SK-N-SH (cell line): ENCODE results near the gene SCD5. TPM values are rescaled to one million over a fixed set of nuclear protein-coding genes. Genes with fewer than 3 reads are reported as not detected.
A peak's percentile ranks its signal among the peaks of the same experiment; 100 is the strongest.

Source experiments
- CTCF ChIA-PET: fragments of 300-600, 350-600 bp; formaldehyde crosslinking; extraction: SDS; loops from one replicate; lab custom pipeline; 2021; lab: Yijun Ruan, JAX
- POLR2A ChIA-PET: fragments of 350-600 bp; sonication (Branson Sonifier 250); formaldehyde crosslinking; extraction: SDS; loops from one replicate; lab custom pipeline; 2020; ENCODE audit warnings: antibody characterized with exemption, inconsistent platforms; lab: Yijun Ruan, JAX
- DNase-seq: peaks from one replicate; pipeline ENCODE4 v3.0.0; 2012
- H2AFZ ChIP-seq: fragments of 200-600 bp; sonication (generic); 2 replicates; pipeline ENCODE4 v1.8.1; 2016; ENCODE audit warnings: antibody characterized with exemption, mild to moderate bottlenecking, low read depth
- H3F3A ChIP-seq: fragments of 200-600 bp; sonication (generic); replicated peaks from 2 replicates; pipeline ENCODE3; 2016; ENCODE audit warnings: antibody characterized with exemption, mild to moderate bottlenecking; ENCODE audit not compliant: insufficient read depth
- H3K27ac ChIP-seq, 2 experiments: fragments of 200-500 bp in 1 of 2; fragments of 200-600 bp in 1 of 2; sonication (Bioruptor generic) in 1 of 2; sonication (generic), shearing (Covaris generic) in 1 of 2; 2 replicates each; pipeline versions ENCODE4 v1.5.1 to v1.6.1; 2014 to 2016; ENCODE audit warnings: low read depth in 2 of 2, inconsistent platforms in 1 of 2, low read length in 1 of 2, mild to moderate bottlenecking in 1 of 2, mixed read lengths in 1 of 2
- H3K27me3 ChIP-seq: fragments of 200-600 bp; sonication (generic), shearing (Covaris generic); 2 replicates; pipeline ENCODE4 v1.6.1; 2016; ENCODE audit warnings: mixed run types; ENCODE audit not compliant: insufficient read depth
- H3K36me3 ChIP-seq, 2 experiments: fragments of 200-500 bp in 1 of 2; fragments of 200-600 bp in 1 of 2; sonication (Bioruptor generic) in 1 of 2; sonication (generic) in 1 of 2; replicated peaks in 1 of 2; 2 replicates each; pipeline versions ENCODE3 to v1.5.1; 2014 to 2016; ENCODE audit warnings: low read length in 1 of 2, mild to moderate bottlenecking in 1 of 2; ENCODE audit not compliant: insufficient read depth in 2 of 2, control insufficient read depth in 1 of 2
- H3K4me1 ChIP-seq, 2 experiments: fragments of 200-500 bp in 1 of 2; fragments of 200-600 bp in 1 of 2; sonication (Bioruptor generic) in 1 of 2; sonication (generic), shearing (Covaris generic) in 1 of 2; 2 replicates each; pipeline versions ENCODE4 v1.5.1 to v1.6.1; 2014 to 2016; ENCODE audit warnings: low read depth in 1 of 2, low read length in 1 of 2, mixed run types in 1 of 2; ENCODE audit not compliant: insufficient read depth in 2 of 2, control insufficient read depth in 1 of 2
- H3K4me2 ChIP-seq: fragments of 200-600 bp; sonication (generic), shearing (Covaris generic); 2 replicates; pipeline ENCODE4 v1.6.1; 2017; ENCODE audit warnings: mixed run types
- H3K4me3 ChIP-seq, 2 experiments: fragments of 200-500 bp in 1 of 2; fragments of 200-600 bp in 1 of 2; sonication (Bioruptor generic) in 1 of 2; sonication (generic), shearing (Covaris generic) in 1 of 2; 2 replicates each; pipeline versions ENCODE4 v1.5.1 to v1.8.1; 2014 to 2016; ENCODE audit warnings: low read depth in 2 of 2, inconsistent platforms in 1 of 2, low read length in 1 of 2, mild to moderate bottlenecking in 1 of 2, mixed read lengths in 1 of 2, moderate library complexity in 1 of 2
- H3K79me2 ChIP-seq: fragments of 200-600 bp; sonication (generic); 2 replicates; pipeline ENCODE4 v1.8.1; 2017; ENCODE audit warnings: mild to moderate bottlenecking; ENCODE audit not compliant: insufficient read depth
- H3K9ac ChIP-seq: fragments of 200-600 bp; sonication (generic); 2 replicates; pipeline ENCODE4 v1.6.1; 2017; ENCODE audit warnings: mixed run types
- H3K9me2 ChIP-seq: fragments of 200-600 bp; sonication (generic); 2 replicates; pipeline ENCODE4 v1.6.1; 2017; ENCODE audit warnings: mixed run types
- H3K9me3 ChIP-seq: fragments of 200-600 bp; sonication (generic); 2 replicates; pipeline ENCODE4 v1.6.1; 2017; ENCODE audit warnings: mixed run types, mild to moderate bottlenecking, moderate library complexity
- H4K20me1 ChIP-seq: fragments of 200-600 bp; sonication (generic); 2 replicates; pipeline ENCODE4 v1.6.1; 2017; ENCODE audit warnings: mild to moderate bottlenecking, mixed run types; ENCODE audit not compliant: insufficient read depth
- ELF1 ChIP-seq: IDR thresholded peaks from 2 replicates; pipeline ENCODE4 v1.4.0; 2012
- EP300 ChIP-seq, 2 experiments: IDR thresholded peaks; 2 replicates each; pipeline versions ENCODE4 v1.4.0 to v1.6.1; 2012; ENCODE audit warnings: borderline replicate concordance in 1 of 2, low read depth in 1 of 2, low read length in 1 of 2
- EZH2phosphoT487 ChIP-seq: fragments of 200-600 bp; sonication (generic); IDR thresholded peaks from 2 replicates; pipeline ENCODE4 v1.6.1; 2017; ENCODE audit warnings: low read depth, mixed run types, mild to moderate bottlenecking, antibody characterized with exemption, moderate library complexity, borderline replicate concordance
- FOXJ3 ChIP-seq: sonication (generic); formaldehyde crosslinking; IDR thresholded peaks from 2 replicates; pipeline ENCODE4 v1.5.1; 2020; ENCODE audit warnings: mild to moderate bottlenecking, missing genetic modification reagents
- GABPA ChIP-seq: IDR thresholded peaks from 2 replicates; pipeline ENCODE4 v1.4.0; 2012; ENCODE audit warnings: low read depth, mild to moderate bottlenecking
- GATA2 ChIP-seq: sonication (generic); formaldehyde crosslinking; IDR thresholded peaks from 2 replicates; pipeline ENCODE4 v1.5.0; 2020; ENCODE audit warnings: mild to moderate bottlenecking, missing genetic modification reagents
- IRF3 ChIP-seq: fragments of 150-350 bp; IDR thresholded peaks from 2 replicates; pipeline ENCODE4 v1.6.1; 2016; ENCODE audit warnings: mild to moderate bottlenecking, low read depth, low read length
- MEF2A ChIP-seq: IDR thresholded peaks from 2 replicates; pipeline ENCODE4 v1.4.0; 2012; ENCODE audit warnings: low read depth, borderline replicate concordance
- MXI1 ChIP-seq: IDR thresholded peaks from 2 replicates; pipeline ENCODE4 v1.6.1; 2012; ENCODE audit warnings: mild to moderate bottlenecking, low read depth, low read length, improper control_type of control experiment
- NRF1 ChIP-seq: IDR thresholded peaks from 2 replicates; pipeline ENCODE4 v1.6.1; 2012; ENCODE audit warnings: low read depth, mild to moderate bottlenecking, low read length
- POLR2AphosphoS5 ChIP-seq: IDR thresholded peaks from 2 replicates; pipeline ENCODE4 v1.6.1; 2012; ENCODE audit warnings: low read depth, low read length
- RAD21 ChIP-seq: IDR thresholded peaks from 2 replicates; pipeline ENCODE4 v1.6.1; 2012; ENCODE audit warnings: mild to moderate bottlenecking, low read length
- SIN3A ChIP-seq: IDR thresholded peaks from 2 replicates; pipeline ENCODE4 v1.6.1; 2012; ENCODE audit warnings: low read depth, mild to moderate bottlenecking, low read length, moderate library complexity, borderline replicate concordance
- TAF1 ChIP-seq: IDR thresholded peaks from 2 replicates; pipeline ENCODE4 v1.6.1; 2012; ENCODE audit warnings: low read depth, mild to moderate bottlenecking, low read length, moderate library complexity, borderline replicate concordance
- TEAD4 ChIP-seq: IDR thresholded peaks from 2 replicates; pipeline ENCODE4 v1.4.0; 2012; ENCODE audit warnings: mild to moderate bottlenecking, borderline replicate concordance; ENCODE audit not compliant: insufficient read depth
- YY1 ChIP-seq: IDR thresholded peaks from 2 replicates; pipeline ENCODE4 v1.4.0; 2012; ENCODE audit warnings: low read depth, mild to moderate bottlenecking
- WGBS: methylation state at CpG from one replicate; pipeline ENCODE4 v1.1.6; 2017; ENCODE audit warnings: low lambda C conversion rate; 5-methylcytosine and 5-hydroxymethylcytosine counted together
- polyA plus RNA-seq, 3 experiments: library from polyadenylated mRNA; depleted of rRNA; stranded (reverse); fragments of >200 nt; gene quantifications; 2 replicates each; pipeline ENCODE4 v1.2.3, GENCODE V29; 2012
- TF ChIP-seq, protein P1 (sequence below): IDR thresholded peaks from 2 replicates; pipeline ENCODE4 v1.4.0; 2012; ENCODE audit warnings: low read depth, borderline replicate concordance
- TF ChIP-seq, protein P2 (sequence below): fragments of 200-600 bp; sonication (generic); IDR thresholded peaks from 2 replicates; pipeline ENCODE4 v1.6.1; 2017; ENCODE audit warnings: antibody characterized with exemption, mild to moderate bottlenecking, moderate library complexity
- TF ChIP-seq, protein P3 (sequence below): fragments of 150-350 bp; IDR thresholded peaks from 2 replicates; pipeline ENCODE4 v1.6.1; 2017; ENCODE audit warnings: antibody characterized with exemption, low read length, low read depth, borderline replicate concordance

Gene SCD5
- polyA plus RNA-seq, 1 of the 3 experiments (the other 2 are of a cell fraction), result 23.7 TPM

DNA sequence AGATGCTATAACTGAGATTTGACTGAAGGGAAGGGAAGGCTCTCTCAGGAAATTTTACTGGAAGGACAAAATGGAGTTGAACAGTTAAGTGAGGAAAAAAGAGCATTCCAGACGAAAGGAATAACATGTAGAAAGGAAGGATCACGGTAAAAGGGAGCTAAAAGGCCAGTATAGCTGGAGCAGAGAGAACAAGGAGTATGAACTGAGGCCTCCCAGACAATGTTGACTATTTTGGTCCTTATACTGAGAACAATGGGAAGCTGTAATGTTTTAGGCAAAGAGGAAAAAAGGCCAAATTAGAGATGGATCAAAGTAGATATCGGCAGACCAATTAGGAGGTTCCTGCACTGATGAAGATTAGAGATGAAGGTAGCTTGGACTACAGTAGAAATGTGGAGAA, 26.8 kb upstream of the SCD5 start:
- H4K20me1 ChIP-seq, result no peaks in the 10 kb centered on the region
- H3K36me3 ChIP-seq, result peaks cover 87 to 94% of the 10 kb centered on the region in 2 experiments
- H3K9ac ChIP-seq, result no peak overlapping the region
- no peak overlapping the region for H2AFZ ChIP-seq
- H3K9me2 ChIP-seq, result no peaks in the 10 kb centered on the region
- CTCF ChIA-PET, result interaction anchor here (1.0 kb wide), 1 partner anchor 103 kb away, joined by 3 read pairs; no protein-coding TSS in a partner anchor
- 0 out of 4 replicates have a peak overlapping the region, but pooled peaks of 1 of the 2 experiments have one; percentile 2 for H3K27ac ChIP-seq
- no peaks in the 10 kb centered on the region for H3K9me3 ChIP-seq
- POLR2A ChIA-PET, result no interaction called here
- TF ChIP-seq MEF2A (no peak), GATA2 (CRISPR knock-in tag) (no peak), EP300 (IDR thresholded peaks at IDR 0.05; ENCODE audit: borderline replicate concordance in 1 of 2, low read depth in 1 of 2, low read length in 1 of 2) (no peak), SIN3A (no peak), EZH2phosphoT487 (no peak), TAF1 (no peak), MXI1 (no peak), TEAD4 (no peak), ELF1 (no peak), YY1 (no peak), NRF1 (no peak), POLR2AphosphoS5 (no peak), IRF3 (no peak), FOXJ3 (CRISPR knock-in tag) (no peak), GABPA (no peak), RAD21 (no peak)
- TF ChIP-seq, protein P1, sequence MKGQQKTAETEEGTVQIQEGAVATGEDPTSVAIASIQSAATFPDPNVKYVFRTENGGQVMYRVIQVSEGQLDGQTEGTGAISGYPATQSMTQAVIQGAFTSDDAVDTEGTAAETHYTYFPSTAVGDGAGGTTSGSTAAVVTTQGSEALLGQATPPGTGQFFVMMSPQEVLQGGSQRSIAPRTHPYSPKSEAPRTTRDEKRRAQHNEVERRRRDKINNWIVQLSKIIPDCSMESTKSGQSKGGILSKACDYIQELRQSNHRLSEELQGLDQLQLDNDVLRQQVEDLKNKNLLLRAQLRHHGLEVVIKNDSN, result no peak
- TF ChIP-seq, protein P2, sequence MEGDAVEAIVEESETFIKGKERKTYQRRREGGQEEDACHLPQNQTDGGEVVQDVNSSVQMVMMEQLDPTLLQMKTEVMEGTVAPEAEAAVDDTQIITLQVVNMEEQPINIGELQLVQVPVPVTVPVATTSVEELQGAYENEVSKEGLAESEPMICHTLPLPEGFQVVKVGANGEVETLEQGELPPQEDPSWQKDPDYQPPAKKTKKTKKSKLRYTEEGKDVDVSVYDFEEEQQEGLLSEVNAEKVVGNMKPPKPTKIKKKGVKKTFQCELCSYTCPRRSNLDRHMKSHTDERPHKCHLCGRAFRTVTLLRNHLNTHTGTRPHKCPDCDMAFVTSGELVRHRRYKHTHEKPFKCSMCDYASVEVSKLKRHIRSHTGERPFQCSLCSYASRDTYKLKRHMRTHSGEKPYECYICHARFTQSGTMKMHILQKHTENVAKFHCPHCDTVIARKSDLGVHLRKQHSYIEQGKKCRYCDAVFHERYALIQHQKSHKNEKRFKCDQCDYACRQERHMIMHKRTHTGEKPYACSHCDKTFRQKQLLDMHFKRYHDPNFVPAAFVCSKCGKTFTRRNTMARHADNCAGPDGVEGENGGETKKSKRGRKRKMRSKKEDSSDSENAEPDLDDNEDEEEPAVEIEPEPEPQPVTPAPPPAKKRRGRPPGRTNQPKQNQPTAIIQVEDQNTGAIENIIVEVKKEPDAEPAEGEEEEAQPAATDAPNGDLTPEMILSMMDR, result no peak
- TF ChIP-seq, protein P3, sequence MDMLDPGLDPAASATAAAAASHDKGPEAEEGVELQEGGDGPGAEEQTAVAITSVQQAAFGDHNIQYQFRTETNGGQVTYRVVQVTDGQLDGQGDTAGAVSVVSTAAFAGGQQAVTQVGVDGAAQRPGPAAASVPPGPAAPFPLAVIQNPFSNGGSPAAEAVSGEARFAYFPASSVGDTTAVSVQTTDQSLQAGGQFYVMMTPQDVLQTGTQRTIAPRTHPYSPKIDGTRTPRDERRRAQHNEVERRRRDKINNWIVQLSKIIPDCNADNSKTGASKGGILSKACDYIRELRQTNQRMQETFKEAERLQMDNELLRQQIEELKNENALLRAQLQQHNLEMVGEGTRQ, result no peak
- TF ChIP-seq, all 33 proteins: peak for 0
- Histone ChIP-seq H3K27me3 (no peaks in the 10 kb centered on the region), H3K4me2 (no peak overlapping the region), H3F3A (peaks cover 42% of the 10 kb centered on the region), H3K79me2 (peaks cover 25% of the 10 kb centered on the region), H3K4me1 (no peaks in the 10 kb centered on the region), H3K4me3 (no peak overlapping the region)
- no peak for DNase-seq
- 87% methylated on average over 3 of the region's 3 CpGs for WGBS
